ENCODE results near the gene BAG1. TPM values are rescaled to one million over a fixed set of nuclear protein-coding genes. Genes with fewer than 3 reads are reported as not detected.

BAG1 gene
- total and polyA plus RNA-seq, 2 of the 13 experiments (the other 11 are each of a cell fraction or from before 2014, with no cell fraction given), result 23.1 to 59.5 TPM

- Histone ChIP-seq H3K4me3 (replicated peaks in 1 of 3; ENCODE audit: insufficient read depth in 1 of 3, low read depth in 2 of 3, low read length in 3 of 3) (no peak overlapping the region), H3K9me3 (ENCODE audit: low read length) (no peaks in the 10 kb centered on the region), H3K4me1 (ENCODE audit: insufficient read depth, low read length) (no peaks in the 10 kb centered on the region), H3K4me2 (ENCODE audit: low read depth, low read length) (no peak overlapping the region), H3K27ac (ENCODE audit: extremely low read length, insufficient read depth, low read length) (no peak overlapping the region), H3K9ac (ENCODE audit: insufficient read depth, low read depth, low read length) (no peak overlapping the region), H3K27me3 (ENCODE audit: control insufficient read depth in 1 of 2, insufficient read depth in 2 of 2, low read length in 2 of 2) (no peaks in the 10 kb centered on the region), H4K20me1 (ENCODE audit: insufficient read depth, low read length) (no peaks in the 10 kb centered on the region), H2AFZ (ENCODE audit: low read length) (no peak overlapping the region), H3K36me3 (replicated peaks in 1 of 2; ENCODE audit: control insufficient read depth in 1 of 2, insufficient read depth in 2 of 2, low read length in 2 of 2) (peaks cover 21 to 70% of the 10 kb centered on the region in 2 experiments), H3K79me2 (ENCODE audit: insufficient read depth, low read length) (peaks cover 2% of the 10 kb centered on the region)
- no peak for DNase-seq (ENCODE audit: low spot score)
- ChIA-PET CTCF (ENCODE audit: low intra/inter-chr PET ratio, low total read pairs) (no interaction called here), POLR2A (no interaction called here)
- FAIRE-seq, result no peak
- intact Hi-C loops (cut with micrococcal nuclease; ENCODE audit: unreplicated experiment), result no loop called here
- BruUV-seq (replicated peaks), result no TSS peak
- TF ChIP-seq ZBTB2 (CRISPR knock-in tag; IDR thresholded peaks at IDR 0.05; ENCODE audit: low read depth) (no peak), ZNF383 (CRISPR knock-in tag; IDR thresholded peaks at IDR 0.05; ENCODE audit: borderline replicate concordance) (no peak), DNMT3B (CRISPR knock-in tag; conservative IDR thresholded peaks at IDR 0.05) (no peak), SALL2 (CRISPR knock-in tag; IDR thresholded peaks at IDR 0.05) (no peak), ZNF747 (CRISPR knock-in tag; IDR thresholded peaks at IDR 0.05; ENCODE audit: borderline replicate concordance) (no peak), ZNF614 (CRISPR knock-in tag; IDR thresholded peaks at IDR 0.05; ENCODE audit: borderline replicate concordance) (no peak), POLR2AphosphoS5 (IDR thresholded peaks at IDR 0.05; ENCODE audit: low read depth, low read length) (no peak), TFDP1 (CRISPR knock-in tag; IDR thresholded peaks at IDR 0.05; ENCODE audit: borderline replicate concordance) (no peak)
- TF ChIP-seq, protein P1, sequence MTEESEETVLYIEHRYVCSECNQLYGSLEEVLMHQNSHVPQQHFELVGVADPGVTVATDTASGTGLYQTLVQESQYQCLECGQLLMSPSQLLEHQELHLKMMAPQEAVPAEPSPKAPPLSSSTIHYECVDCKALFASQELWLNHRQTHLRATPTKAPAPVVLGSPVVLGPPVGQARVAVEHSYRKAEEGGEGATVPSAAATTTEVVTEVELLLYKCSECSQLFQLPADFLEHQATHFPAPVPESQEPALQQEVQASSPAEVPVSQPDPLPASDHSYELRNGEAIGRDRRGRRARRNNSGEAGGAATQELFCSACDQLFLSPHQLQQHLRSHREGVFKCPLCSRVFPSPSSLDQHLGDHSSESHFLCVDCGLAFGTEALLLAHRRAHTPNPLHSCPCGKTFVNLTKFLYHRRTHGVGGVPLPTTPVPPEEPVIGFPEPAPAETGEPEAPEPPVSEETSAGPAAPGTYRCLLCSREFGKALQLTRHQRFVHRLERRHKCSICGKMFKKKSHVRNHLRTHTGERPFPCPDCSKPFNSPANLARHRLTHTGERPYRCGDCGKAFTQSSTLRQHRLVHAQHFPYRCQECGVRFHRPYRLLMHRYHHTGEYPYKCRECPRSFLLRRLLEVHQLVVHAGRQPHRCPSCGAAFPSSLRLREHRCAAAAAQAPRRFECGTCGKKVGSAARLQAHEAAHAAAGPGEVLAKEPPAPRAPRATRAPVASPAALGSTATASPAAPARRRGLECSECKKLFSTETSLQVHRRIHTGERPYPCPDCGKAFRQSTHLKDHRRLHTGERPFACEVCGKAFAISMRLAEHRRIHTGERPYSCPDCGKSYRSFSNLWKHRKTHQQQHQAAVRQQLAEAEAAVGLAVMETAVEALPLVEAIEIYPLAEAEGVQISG (CRISPR knock-in tag; IDR thresholded peaks at IDR 0.05), result no peak
- TF ChIP-seq, protein P2, sequence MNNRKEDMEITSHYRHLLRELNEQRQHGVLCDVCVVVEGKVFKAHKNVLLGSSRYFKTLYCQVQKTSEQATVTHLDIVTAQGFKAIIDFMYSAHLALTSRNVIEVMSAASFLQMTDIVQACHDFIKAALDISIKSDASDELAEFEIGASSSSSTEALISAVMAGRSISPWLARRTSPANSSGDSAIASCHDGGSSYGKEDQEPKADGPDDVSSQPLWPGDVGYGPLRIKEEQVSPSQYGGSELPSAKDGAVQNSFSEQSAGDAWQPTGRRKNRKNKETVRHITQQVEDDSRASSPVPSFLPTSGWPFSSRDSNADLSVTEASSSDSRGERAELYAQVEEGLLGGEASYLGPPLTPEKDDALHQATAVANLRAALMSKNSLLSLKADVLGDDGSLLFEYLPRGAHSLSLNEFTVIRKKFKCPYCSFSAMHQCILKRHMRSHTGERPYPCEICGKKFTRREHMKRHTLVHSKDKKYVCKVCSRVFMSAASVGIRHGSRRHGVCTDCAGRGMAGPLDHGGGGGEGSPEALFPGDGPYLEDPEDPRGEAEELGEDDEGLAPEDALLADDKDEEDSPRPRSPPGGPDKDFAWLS (CRISPR knock-in tag; IDR thresholded peaks at IDR 0.05; ENCODE audit: borderline replicate concordance), result no peak
- TF ChIP-seq, protein P3, sequence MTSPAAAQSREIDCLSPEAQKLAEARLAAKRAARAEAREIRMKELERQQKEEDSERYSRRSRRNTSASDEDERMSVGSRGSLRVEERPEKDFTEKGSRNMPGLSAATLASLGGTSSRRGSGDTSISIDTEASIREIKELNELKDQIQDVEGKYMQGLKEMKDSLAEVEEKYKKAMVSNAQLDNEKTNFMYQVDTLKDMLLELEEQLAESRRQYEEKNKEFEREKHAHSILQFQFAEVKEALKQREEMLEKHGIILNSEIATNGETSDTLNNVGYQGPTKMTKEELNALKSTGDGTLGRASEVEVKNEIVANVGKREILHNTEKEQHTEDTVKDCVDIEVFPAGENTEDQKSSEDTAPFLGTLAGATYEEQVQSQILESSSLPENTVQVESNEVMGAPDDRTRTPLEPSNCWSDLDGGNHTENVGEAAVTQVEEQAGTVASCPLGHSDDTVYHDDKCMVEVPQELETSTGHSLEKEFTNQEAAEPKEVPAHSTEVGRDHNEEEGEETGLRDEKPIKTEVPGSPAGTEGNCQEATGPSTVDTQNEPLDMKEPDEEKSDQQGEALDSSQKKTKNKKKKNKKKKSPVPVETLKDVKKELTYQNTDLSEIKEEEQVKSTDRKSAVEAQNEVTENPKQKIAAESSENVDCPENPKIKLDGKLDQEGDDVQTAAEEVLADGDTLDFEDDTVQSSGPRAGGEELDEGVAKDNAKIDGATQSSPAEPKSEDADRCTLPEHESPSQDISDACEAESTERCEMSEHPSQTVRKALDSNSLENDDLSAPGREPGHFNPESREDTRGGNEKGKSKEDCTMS (CRISPR knock-in tag; conservative IDR thresholded peaks at IDR 0.05), result no peak
- TF ChIP-seq, protein P4, sequence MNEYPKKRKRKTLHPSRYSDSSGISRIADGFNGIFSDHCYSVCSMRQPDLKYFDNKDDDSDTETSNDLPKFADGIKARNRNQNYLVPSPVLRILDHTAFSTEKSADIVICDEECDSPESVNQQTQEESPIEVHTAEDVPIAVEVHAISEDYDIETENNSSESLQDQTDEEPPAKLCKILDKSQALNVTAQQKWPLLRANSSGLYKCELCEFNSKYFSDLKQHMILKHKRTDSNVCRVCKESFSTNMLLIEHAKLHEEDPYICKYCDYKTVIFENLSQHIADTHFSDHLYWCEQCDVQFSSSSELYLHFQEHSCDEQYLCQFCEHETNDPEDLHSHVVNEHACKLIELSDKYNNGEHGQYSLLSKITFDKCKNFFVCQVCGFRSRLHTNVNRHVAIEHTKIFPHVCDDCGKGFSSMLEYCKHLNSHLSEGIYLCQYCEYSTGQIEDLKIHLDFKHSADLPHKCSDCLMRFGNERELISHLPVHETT (CRISPR knock-in tag; conservative IDR thresholded peaks at IDR 0.05), result no peak
- in situ Hi-C loops (cut with HindIII; ENCODE audit: extremely low pct_ligation_motif_present, low pct_unique_long_range_greater_than_20kb), result no loop called here
- 86% methylated on average over 3 of the region's 3 CpGs for WGBS (ENCODE audit: low lambda C conversion rate)
- ATAC-seq, result no peak
Measured at GRCh38 chr9:33273266-33273971, 8.9 kb upstream of the BAG1 start.

Measured in HepG2 (cell line).